AG09319 (cell line): ENCODE results near the gene MEOX1.

Source experiments
- DNase-seq: peaks from one replicate; pipeline ENCODE4 v3.0.0-alpha.2; 2010; ENCODE audit warnings: low read depth; ENCODE audit errors: extremely low read depth
- TF ChIP-seq, protein P1 (sequence below): IDR thresholded peaks from 2 replicates; pipeline ENCODE4 v1.5.1; 2011; ENCODE audit warnings: low read depth, mild to moderate bottlenecking, inconsistent platforms, low read length, moderate library complexity

Gene MEOX1

DNA sequence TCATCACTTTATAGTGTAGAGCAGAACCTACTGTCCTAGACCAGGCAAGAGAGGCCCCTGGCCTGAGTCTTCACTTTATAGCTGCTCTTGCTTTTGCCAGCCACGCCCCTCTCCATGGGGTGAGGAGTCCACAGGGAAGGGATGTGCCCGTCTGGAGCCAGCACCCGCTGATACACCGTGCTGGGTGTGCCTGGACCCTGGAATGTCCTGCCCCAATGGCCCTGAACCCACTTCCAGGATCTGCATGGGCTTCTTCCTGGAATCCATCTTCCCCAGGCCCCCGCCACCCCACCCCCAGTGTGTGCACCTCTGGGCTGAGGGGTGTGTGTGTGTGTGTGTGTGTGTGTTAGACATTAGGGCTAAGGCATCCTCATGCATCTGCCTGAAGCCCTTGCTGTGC lies 44.9 kb downstream of the MEOX1 start:
- TF ChIP-seq, protein P1, sequence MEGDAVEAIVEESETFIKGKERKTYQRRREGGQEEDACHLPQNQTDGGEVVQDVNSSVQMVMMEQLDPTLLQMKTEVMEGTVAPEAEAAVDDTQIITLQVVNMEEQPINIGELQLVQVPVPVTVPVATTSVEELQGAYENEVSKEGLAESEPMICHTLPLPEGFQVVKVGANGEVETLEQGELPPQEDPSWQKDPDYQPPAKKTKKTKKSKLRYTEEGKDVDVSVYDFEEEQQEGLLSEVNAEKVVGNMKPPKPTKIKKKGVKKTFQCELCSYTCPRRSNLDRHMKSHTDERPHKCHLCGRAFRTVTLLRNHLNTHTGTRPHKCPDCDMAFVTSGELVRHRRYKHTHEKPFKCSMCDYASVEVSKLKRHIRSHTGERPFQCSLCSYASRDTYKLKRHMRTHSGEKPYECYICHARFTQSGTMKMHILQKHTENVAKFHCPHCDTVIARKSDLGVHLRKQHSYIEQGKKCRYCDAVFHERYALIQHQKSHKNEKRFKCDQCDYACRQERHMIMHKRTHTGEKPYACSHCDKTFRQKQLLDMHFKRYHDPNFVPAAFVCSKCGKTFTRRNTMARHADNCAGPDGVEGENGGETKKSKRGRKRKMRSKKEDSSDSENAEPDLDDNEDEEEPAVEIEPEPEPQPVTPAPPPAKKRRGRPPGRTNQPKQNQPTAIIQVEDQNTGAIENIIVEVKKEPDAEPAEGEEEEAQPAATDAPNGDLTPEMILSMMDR = no peak

DNA sequence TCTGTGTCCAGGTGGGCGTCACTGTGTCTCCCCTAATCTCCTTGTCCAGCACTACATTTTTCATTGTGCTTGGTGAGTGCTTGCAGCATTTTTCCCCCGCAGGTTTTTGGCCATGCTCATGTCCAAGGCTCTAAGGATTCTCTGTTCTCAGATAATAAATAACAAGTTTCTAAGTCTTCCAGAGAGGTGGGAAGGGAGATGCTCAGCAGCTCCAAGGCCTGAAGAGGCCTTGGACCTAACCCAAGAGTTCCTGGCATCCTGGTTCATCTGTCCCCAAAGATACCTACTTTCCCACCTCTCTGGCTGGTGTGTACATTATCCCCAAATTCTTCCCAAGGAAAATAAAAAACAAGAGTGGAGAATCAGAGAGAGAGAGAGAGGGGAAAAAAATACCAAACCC lies 45.3 kb downstream of the MEOX1 start:
- no peak for DNase-seq
- TF ChIP-seq, protein P1 = no peak

More for the DNA sequence above, 44.9 kb downstream of the MEOX1 start:
- DNase-seq = no peak

DNA sequence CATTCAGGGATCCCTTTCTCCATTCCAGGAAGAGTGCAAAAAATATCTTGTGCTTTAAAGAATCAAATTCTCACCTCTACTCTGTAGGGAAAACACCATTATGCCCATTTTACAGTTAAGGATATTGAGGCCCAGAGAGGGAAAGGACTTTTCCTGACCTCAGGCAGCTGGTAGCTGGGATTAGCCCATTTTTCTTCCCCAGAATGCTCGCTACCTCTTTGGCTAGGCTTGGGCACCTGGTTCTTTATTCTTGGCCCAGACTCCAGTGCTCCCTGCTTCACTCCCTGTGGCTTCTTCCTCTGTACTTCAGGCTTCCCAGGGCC lies 45.7 kb downstream of the MEOX1 start:
- DNase-seq = no peak
- TF ChIP-seq, protein P1 = no peak

DNA sequence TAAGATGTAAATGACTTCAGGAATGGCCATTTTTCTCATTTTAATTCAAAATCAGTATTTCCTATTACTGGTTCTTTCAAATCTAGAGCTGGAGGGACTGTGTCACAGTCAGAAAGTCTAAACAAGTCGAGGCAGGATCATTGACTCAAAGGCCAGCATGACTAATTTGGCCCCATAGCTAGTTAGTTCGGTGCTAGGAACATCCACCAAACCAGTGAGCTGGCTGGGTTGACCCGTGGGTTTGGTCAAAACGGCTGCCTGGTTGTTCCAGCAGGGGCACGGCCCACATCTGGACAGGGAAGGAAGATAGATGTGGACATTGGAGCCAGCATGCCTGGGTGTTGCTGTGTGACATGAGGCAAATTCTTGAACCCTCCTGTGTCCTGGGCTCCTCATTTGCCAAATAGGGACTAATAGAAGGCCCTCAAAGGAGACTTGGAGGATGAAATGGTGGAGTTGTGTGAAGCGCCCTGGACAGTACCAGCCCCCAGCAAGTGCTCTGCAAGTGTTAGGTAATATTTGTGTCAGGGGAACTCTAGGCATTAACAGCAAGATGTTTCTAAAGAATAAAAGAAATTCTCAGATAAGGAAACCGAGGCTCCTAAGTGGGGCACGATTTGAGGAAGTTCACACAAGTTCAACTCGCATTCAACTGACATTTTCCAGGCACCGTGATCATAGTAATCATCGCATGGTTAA lies 46.2 kb downstream of the MEOX1 start:
- DNase-seq = no peak
- TF ChIP-seq, protein P1 = no peak

DNA sequence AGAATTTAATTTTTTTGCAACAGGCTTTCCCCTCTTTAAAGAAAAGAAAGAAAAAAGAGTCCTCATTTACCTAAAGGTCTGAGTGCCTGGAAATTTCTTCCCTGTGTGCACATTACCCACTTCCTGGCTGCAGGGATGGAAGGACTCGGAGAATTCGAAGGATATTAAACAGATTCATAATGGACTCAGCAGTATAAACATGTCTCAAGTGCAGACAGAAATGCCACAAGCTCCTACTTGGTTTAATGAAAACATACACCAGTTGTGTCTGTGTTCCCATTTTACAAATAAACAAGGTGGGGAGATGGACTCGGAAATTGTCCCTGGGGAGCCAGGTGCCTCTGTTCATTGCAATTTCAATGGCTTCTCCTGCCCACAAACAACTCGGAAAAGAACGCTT lies 47.2 kb downstream of the MEOX1 start:
- TF ChIP-seq, protein P1 = no peak
- DNase-seq = no peak

DNA sequence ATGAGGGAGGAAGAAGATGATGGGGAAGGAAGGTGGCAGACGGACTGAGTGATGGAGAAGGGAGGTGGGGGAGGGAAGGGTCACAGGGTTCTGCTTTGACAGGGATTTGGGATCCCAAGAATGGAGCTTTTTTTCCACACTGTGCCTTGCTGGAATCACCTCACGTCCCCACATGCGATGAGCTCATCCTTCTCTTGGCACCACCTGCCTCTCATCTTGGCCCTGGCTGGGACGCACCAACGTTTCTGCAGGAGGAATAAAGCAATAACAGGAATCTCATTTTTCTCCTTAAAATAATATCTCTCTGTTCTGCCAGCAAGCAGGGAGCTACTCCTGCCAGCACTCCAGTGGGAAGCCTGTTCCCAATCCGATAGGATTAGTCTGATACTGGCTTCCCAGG lies 47.8 kb downstream of the MEOX1 start:
- TF ChIP-seq, protein P1 = no peak
- no peak for DNase-seq

DNA sequence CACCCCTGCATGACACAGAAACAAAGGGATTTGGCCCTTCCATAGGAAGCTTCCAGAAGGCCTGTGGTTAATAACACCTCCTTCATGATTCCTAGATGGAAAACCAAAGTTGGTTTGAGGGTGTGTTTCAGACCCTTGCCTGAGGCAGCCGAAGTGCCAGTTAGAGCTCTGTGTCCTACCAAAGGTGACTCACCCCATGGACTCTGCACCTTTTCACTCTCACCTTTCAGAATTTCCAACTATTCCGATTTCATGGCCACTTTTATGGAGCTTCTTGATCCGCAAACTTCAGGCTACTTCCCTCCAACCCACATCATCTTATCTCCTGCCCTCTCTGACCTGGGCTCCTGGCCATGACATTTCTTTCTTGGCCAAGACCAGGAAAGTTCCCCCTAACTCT lies 49.2 kb downstream of the MEOX1 start:
- TF ChIP-seq, protein P1 = no peak
- DNase-seq = no peak
